ENCODE results near the gene FAM83G.

The FAM83G gene

GRCh38 chr17:18987862-18988545, 16.6 kb downstream of the FAM83G start:
- Histone ChIP-seq H3K4me3 (ENCODE audit: low read length, poor library complexity, severe bottlenecking) (no peak overlapping the region), H3K4me2 (ENCODE audit: low read depth, low read length, poor library complexity, severe bottlenecking) (no peak overlapping the region), H3K4me1 (ENCODE audit: insufficient read depth, low read length, poor library complexity, severe bottlenecking) (peaks cover 62% of the 10 kb centered on the region), H3K27me3 (ENCODE audit: insufficient read depth, low read length, poor library complexity, severe bottlenecking) (peaks cover 8% of the 10 kb centered on the region), H3K9ac (ENCODE audit: low read depth, low read length, poor library complexity, severe bottlenecking) (peak overlapping the region; percentile 46), H4K20me1 (ENCODE audit: insufficient read depth, low read length, poor library complexity, severe bottlenecking) (no peaks in the 10 kb centered on the region), H3K36me3 (ENCODE audit: insufficient read depth, low read length) (no peaks in the 10 kb centered on the region), H3K79me2 (ENCODE audit: insufficient read depth, low read length) (no peaks in the 10 kb centered on the region), H3K9me2 (replicated peaks; ENCODE audit: low read depth, low read length) (no peaks in the 10 kb centered on the region), H3K9me3 (ENCODE audit: insufficient read depth, low read depth, low read length) (no peaks in the 10 kb centered on the region), H2AFZ (ENCODE audit: low read length) (no peak overlapping the region), H3F3A (ENCODE audit: low read depth) (no peaks in the 10 kb centered on the region)
- TF ChIP-seq CTCF (conservative IDR thresholded peaks at IDR 0.05; ENCODE audit: low read length), result no peak
- no peak for TF ChIP-seq EZH2phosphoT487 (IDR thresholded peaks at IDR 0.05; ENCODE audit: borderline replicate concordance)

DNA sequence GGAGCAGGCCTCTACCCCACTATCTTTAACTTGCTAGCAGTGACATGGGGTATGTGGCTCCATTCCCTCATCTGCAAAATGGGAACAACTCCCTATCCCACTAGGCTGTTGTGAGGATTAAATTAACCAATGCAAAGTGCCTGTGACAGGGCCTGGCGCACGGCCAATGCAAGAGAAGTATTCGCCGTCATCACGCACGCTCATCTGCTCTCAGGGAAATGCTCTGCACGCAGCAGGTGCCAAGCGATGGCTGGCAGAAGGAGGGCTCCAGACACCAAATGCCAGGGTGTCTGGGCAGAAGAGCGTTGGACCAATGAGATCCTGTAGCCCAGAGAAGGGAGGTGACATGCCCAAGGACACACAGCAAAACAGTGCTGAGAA, 17.3 kb downstream of the FAM83G start:
- H2AFZ ChIP-seq (ENCODE audit: low read length), result no peak overlapping the region
- no peaks in the 10 kb centered on the region for H3K36me3 ChIP-seq (ENCODE audit: insufficient read depth, low read length)
- no peaks in the 10 kb centered on the region for H4K20me1 ChIP-seq (ENCODE audit: insufficient read depth, low read length, poor library complexity, severe bottlenecking)

DNA sequence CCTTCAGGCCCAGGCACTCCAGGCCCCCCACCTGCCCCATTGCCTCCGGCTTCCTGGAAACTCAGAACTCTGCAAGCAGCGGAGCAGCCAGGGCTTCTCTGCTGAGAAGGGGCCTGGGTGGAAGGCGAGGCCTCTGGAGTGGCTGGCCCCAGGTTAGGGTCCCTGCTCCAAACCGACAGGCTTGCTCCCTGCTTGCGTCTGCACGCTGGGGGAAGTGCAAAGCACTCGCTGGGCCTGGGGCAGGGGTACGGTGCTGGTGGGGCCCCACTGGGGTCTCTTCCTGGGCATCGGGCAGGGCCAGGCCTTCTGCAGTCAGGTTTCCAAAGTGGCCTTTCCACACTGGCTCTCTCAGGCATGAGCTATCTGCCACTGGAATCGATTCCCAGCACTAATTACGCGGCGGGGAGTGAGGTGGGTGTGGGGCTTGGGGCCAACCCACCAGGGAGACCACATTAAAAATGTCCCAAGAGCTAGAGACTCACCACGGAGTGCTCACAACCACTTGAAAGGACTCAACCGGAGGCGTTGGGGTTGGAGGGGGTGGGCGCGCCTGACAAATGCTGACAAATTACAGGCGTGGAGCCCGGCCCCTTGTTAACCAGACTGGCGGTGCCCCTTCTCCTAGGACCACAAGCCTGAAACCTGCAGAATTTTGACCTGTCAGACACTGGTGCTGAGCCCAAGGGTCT, 17.9 kb downstream of the FAM83G start:
- Histone ChIP-seq H3K9me3 (ENCODE audit: insufficient read depth, low read depth, low read length) (no peaks in the 10 kb centered on the region), H3K4me1 (ENCODE audit: insufficient read depth, low read length, poor library complexity, severe bottlenecking) (peaks cover 50% of the 10 kb centered on the region), H3K4me3 (ENCODE audit: low read length, poor library complexity, severe bottlenecking) (peak overlapping the region; percentile 46), H3F3A (ENCODE audit: low read depth) (no peaks in the 10 kb centered on the region), H3K36me3 (ENCODE audit: insufficient read depth, low read length) (no peaks in the 10 kb centered on the region), H2AFZ (ENCODE audit: low read length) (no peak overlapping the region), H3K9ac (ENCODE audit: low read depth, low read length, poor library complexity, severe bottlenecking) (peak overlapping the region; percentile 46), H3K79me2 (ENCODE audit: insufficient read depth, low read length) (no peaks in the 10 kb centered on the region), H4K20me1 (ENCODE audit: insufficient read depth, low read length, poor library complexity, severe bottlenecking) (no peaks in the 10 kb centered on the region), H3K27me3 (ENCODE audit: insufficient read depth, low read length, poor library complexity, severe bottlenecking) (peaks cover 8% of the 10 kb centered on the region), H3K9me2 (replicated peaks; ENCODE audit: low read depth, low read length) (no peaks in the 10 kb centered on the region), H3K4me2 (ENCODE audit: low read depth, low read length, poor library complexity, severe bottlenecking) (peak overlapping the region; percentile 76)
- no peak for TF ChIP-seq CTCF (conservative IDR thresholded peaks at IDR 0.05; ENCODE audit: low read length)
- no peak for TF ChIP-seq EZH2phosphoT487 (IDR thresholded peaks at IDR 0.05; ENCODE audit: borderline replicate concordance)

More for the DNA sequence above, 17.3 kb downstream of the FAM83G start:
- Histone ChIP-seq H3K4me1 (ENCODE audit: insufficient read depth, low read length, poor library complexity, severe bottlenecking) (peaks cover 56% of the 10 kb centered on the region), H3K79me2 (ENCODE audit: insufficient read depth, low read length) (no peaks in the 10 kb centered on the region), H3K9ac (ENCODE audit: low read depth, low read length, poor library complexity, severe bottlenecking) (peak overlapping the region; percentile 46), H3K27me3 (ENCODE audit: insufficient read depth, low read length, poor library complexity, severe bottlenecking) (peaks cover 8% of the 10 kb centered on the region), H3F3A (ENCODE audit: low read depth) (no peaks in the 10 kb centered on the region), H3K4me3 (ENCODE audit: low read length, poor library complexity, severe bottlenecking) (peak overlapping the region; percentile 46), H3K9me3 (ENCODE audit: insufficient read depth, low read depth, low read length) (no peaks in the 10 kb centered on the region), H3K9me2 (replicated peaks; ENCODE audit: low read depth, low read length) (no peaks in the 10 kb centered on the region), H3K4me2 (ENCODE audit: low read depth, low read length, poor library complexity, severe bottlenecking) (peak overlapping the region; percentile 76)
- TF ChIP-seq CTCF (conservative IDR thresholded peaks at IDR 0.05; ENCODE audit: low read length), result no peak
- no peak for TF ChIP-seq EZH2phosphoT487 (IDR thresholded peaks at IDR 0.05; ENCODE audit: borderline replicate concordance)

Data from Loucy (cell line).